HG03095 (cell line): ENCODE results near the gene LGR6.

Source experiments
- ATAC-seq: cut with Tn5 transposase; IDR thresholded peaks from one replicate; pipeline ENCODE4 v1.9.1; 2021; ENCODE audit warnings: moderate library complexity; ENCODE audit not compliant: unreplicated experiment

LGR6 gene

DNA sequence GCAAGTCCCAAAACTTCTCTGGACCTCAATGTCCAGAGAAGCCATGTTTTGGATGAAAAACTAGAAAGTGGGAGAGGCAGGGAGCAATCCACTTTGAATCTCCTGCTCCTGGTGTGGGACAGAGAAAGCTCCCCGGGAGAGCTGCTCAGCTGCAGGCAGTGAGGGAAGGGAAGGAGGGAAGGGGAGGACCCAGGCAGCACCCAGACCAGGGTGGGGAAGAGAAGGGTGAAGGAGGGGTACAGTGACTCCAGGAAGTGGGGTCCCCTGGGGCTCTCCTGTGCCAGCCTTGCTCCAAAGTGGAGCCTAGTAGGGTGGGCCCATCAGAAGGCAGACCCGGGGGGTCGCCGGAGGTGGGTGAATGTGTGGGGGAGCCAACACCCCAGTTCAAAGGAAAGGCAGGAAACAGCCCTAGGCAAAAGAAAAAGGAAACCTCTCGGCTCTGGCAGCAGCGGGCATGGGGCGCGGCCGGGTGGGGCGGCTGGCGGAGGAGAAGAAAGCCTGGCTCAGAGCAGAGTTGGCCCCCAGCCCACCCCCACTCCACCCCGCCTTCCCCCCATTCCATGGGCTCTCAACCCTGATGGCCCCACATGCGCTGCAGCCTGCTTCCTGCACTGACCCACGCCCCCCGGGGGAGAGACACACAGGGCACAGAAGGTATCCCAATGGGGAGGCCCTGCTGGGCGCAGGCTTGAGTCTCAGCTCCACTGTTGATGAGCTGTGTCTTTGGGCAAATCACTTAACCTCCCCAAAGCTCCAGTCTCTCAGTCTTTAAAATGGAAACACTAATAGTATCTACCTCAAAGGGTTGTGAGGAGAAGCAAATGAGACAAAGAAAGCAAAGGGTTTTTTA lies 5.7 kb downstream of the LGR6 start:
- no peak for ATAC-seq

DNA sequence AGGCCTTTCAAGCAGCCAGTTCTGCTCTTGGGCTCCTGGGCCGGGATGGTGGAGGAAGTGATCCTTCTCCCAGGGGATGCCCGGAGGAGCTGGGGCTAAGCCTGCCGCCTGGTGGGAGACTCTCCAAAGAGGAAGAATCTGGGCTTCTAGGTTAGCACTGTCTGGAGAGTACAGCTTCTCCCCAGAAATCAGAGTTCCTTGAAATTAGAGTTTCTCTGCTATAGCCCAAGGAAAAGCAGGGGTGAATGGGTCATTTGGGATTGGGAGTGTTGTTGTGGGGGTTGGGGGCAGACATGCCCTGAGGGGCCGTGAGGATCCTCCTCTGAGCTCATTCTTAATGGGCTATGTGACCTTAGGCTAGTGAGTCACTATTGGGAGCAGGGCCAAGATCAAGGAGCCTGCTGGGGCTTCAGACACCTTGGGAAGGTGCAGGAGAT lies 6.5 kb downstream of the LGR6 start:
- no peak for ATAC-seq

DNA sequence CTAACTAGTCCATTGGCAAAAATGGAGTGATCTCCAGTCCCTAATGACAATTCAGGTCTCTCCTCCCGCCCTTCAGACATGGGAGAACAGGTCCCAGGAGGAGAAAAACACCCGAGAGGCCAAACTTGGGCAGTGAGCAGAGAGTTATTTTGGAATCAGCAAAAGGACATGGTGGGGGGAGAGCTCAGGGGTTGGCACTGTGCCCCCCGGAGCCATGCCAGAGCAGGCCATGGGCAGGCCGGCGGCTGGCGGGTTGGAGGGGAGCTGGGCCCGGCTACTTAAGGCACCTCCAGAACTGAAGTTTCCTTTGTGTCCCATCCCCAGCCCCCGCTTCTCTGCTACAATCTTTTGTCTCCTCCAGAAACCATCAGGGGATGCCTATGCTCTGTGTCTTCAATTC lies 7.1 kb downstream of the LGR6 start:
- ATAC-seq: no peak

DNA sequence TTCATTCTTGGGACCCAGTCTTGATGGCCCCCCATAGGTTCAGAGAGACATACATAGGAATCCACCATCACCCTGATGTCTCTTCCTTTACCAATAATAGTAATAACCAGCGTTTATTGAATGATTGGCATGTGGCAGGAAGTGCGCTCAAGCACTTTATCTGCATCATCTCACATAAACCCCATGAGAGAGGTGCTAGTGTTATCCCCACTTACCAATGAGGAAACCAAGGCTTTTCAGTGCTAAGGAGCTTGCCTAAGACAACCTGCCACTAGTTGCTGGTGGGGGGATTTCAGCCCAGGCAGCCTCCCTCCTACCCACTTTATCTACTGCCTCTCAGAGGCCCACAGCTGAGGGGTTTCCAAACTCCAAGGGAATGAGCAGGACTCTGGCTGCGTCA lies 7.7 kb downstream of the LGR6 start:
- ATAC-seq: no peak

DNA sequence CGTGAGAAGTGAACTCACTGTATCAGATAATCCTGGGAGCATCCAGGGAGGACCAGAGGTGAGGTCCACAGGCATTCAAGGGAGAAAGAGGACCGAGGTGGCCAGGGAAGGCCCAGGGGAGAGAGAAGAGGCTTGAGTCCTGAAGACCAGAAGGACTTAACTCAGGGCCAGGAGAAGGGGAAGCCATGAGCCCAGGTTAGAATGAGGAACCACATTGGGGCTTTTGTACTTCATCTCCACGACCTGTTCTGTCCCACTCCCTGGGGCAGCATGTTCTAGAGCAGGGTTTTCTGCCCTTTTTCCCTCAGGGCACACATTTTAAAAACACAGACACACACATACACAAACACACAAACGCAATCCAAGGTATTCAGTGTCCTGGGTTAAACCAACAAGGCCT lies 8.4 kb downstream of the LGR6 start:
- no peak for ATAC-seq

DNA sequence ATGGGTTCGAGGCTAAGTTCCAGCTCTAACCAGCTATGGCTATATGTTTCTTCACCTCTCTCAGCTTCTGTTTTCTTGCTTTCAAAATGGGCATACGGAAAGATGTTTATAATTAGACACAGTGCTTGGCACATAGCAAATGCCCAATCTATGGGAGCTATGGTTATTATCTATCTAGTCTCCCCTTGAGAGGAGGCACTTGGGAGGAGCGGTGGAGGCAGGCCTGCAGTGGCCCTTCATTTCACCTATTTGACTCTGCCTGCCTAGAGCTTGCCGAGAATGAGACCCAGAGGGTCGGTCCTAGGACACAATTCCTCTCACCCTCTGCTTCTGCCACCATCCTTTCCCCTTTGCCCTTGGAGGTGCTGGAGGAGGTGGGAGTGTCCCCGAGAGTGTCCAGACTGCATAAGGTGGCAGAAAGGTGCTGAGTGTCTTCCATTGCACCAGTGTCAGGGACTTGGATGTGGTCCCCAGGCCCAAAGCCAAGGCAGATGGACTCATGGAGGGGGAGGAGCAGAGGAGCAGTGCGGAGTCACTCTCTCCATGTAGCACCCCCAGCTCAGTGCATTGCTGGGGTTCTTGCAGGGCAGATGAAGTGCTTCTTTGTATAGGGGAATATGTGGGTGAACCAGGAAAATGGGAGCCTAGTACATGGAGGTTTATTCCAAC lies 9.0 kb downstream of the LGR6 start:
- ATAC-seq: no peak

DNA sequence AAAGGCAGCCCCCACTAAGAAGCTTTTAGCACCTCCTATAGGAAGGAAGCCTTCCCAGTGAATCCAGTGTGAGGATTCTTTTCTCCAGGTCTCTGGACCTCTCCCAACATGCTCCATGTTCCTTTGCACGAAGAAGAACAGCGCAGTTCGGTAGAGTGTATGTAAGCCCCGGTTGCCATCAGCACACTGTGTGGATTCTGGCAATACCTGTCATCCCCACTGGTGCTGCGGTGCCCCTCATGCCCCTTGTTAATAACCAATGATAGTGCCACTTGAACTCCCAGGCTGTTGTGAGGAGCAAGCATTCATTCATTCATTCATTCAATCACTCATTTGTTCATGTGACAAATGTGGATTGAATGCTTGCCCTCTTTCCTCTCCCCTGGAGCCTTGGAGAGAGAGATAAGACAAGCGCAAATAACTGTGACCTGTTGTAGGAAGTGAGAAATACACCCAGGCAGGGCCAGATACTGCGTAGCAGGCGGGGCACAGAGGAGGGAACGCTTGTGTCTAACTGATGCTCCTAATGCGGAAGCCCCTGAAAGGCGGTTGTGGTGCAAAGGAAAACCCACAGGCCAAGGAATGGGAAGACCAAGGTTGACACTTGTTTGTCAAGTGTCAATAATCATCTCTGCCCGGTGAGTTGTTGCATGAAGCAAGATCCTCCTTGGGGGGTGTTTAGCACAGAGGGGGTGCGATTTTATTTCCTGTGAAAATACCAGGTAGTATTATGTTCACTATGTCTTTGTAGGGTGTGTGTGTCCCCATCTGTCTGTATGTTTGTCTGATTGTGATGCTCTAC lies 9.8 kb downstream of the LGR6 start:
- ATAC-seq: no peak

DNA sequence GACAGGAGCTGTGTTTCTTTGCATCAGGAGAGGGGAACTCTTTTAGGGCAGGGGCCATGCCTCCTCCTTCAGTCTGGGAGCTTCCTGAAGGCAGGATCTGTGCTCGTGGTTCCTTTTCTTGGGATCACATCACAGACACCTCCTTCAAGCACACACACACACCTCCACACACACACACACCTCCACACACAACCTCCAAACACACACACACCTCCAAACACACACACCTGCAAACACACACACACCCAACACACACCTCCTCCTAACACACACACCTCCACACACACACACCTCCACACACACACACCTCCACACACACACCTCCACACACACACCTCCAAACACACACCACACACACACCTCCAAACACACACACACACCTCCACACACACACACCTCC lies 10.5 kb downstream of the LGR6 start:
- no peak for ATAC-seq

DNA sequence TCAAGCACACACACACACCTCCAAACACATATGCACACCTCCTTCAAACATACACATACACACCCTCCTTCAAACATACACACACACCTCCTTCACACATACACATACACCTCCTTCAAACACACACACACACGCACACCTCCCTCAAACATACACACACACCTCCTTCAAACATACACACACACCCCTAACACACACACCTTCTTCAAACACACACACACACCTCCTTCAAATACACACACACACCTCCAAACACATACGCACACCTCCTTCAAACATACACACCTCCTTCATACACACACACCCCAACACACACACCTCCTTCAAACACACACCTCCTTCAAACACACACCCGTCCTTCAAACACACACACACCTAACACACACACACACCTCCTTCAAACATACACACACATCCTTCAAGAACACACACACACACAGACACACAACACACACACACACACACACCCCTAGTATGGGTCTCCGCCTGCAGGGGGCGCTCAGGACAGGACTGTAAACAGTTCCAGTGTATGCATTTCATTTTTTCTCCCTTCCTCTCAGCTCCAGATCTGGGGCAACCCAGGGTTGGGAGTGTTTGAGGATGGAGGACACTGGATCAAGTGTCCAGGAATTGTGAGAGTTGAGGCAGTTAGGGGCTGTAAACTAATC lies 12.1 kb downstream of the LGR6 start:
- ATAC-seq: no peak

DNA sequence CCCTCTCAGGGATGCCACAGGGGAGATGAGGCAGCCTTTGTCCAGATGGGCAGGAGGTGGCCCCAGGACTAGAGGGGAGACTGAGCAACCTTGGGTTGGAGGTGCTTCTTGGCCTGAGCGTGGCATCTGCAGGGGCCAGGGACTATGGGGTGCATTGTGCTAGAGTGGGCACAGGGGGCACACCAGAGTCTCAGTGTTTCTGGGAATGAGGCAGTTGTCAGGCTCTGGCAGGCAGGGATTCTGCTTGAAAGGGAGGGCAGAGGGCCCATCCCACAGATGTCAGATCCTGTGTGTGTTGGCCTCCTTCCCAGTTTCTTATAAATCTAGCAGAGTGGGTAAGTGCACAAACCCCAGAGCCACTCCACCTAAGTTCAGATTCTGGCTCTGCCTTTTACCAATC lies 13.7 kb downstream of the LGR6 start:
- no peak for ATAC-seq

DNA sequence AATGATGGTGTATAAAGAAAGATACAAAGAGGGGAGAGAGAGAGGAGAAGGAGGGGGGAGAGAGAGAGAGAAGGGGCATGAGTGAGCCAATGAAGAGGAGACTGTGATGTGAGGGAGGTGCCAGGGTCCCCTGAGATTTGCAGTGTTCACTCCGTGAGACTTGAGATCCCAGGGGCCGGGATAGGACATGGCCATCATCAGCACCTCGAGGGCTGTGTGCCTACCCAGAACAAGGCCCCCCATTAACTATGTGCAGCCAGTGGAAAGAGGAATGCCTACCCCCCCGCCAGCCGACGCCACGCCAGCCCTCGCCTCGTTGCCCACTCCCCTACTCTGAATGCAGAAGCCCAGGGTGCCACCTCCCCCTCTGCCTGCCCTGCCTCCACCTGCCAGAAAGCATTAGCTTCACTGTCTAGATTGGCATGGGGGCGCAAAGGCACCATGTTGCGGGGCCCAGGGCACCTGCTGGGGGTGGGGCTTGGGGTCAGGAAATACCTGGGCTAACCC lies 14.8 kb downstream of the LGR6 start:
- no peak for ATAC-seq

DNA sequence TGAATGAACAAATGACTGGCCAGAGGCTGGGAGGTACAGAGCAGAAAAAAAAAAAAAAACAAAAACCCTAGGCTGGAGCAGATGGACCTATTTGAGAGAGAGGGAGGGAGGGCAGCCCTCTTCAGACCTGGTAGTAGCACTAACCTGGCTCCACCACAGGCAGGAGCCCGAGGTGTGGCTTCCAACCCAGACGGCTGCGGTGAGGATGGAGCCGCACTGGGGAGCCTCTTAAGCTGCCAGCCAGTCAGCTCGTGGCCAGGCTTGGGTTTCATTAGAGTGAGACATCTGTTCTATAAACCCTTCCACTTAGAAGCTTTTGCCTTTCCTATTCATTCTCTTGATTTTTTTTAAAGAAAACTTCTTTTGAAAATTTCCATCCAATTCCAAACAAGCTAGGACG lies 16.8 kb downstream of the LGR6 start:
- no peak for ATAC-seq

DNA sequence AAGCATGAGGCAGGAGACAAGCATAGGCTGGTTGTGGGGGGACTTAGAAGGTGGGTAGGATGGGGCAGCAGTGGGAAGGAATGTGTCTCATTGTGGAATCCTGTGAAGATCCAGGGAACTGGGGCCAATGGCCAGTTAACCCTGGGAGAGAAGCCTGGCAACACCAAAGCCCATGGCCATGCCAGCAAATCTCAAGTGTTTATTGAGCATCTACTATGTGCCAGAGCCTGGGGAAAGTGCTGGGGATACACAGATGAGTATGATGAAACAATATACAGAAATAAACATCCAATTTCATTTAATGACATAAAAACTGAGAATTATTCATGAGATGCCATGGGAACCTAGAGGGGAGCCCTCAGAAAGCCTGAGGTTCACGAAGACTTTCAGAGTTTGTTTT lies 17.4 kb downstream of the LGR6 start:
- no peak for ATAC-seq

DNA sequence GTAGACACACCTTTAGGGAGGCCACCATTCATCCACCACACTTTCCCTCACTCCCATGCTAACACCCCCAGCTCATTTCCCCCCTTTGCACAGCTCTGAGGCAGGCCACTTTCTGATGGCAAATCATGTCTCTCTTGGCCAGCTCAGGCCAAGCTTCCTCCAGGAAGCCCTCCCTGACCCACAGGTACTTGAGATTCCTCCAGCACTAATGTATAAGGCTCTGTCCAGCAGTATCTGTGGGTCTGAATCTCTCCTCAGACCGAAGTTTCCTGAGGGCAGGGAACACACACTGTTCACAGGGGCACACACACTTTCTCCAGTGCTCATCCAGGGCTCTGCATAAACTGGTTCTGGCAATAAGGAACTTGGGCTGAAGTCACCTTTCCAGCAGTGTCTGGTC lies 19.2 kb downstream of the LGR6 start:
- no peak for ATAC-seq

DNA sequence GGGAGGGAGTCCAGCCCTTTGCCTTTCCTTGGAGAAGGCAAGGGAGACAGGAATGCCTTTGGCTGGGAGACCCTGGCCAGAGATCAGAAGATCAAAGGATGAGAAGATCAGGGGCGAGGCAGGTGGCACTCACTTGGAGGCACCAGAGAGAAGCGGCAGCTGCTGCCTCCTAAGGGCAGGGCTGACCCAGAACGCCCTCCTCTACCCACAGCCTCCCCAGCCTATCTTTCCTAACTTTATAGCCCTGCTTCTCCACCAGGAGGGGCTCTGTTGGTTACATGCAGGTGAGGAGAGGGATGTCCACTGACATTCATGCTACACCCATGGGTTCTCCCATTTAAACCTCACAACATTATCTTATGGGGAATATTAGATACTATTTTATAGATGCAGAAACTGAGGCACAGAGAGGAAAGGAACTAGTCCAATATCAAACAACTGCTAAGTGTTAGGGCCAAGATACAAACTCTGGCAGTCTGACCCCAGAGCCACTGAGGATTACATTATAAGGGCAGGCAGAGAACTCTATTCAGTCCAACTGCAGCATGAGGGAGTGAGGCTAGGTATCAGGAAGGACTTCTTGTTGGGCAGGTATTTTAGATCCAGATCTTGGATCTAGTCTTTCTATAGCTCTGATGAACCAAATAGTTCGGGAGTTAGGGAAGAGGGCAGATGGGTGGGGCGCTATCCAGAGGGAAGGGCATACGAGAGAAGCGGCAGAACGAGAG lies 19.9 kb downstream of the LGR6 start:
- ATAC-seq: no peak

DNA sequence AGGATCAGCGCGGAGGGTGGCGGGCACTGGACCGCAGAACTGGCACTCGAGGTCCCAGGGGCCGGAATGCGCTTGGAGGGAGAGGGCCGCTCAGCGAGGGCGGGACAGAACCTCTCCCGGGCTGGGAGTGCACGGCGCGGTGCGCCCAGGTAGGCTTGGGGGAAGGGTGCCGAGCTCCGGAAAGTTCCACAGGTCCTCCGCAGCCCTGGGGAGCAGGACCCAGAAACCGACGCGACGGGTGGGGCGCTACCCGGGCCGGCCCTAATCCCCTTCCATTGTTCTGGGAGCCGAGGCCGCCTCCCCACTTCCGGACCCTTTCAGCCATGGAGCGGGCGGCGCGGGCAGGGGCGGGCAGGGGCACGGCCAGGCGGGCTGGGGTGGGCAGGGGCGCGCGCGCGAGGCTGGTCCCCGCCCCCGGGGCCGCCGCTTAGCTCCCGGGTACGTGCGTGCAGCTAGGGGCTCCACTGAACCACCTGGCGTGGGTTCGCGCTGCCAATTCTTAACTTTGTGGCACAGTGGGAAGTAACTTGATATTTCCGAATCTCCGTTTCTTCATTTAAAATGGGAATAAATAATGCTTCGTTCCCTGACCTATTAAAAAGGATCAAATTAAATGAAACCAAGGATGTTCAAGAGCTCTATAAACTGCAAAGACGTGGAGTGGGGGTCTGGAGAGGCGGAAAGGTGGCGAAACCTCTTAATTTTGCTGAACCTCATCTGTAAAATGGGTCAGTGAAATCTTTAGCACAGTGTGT lies 20.7 kb downstream of the LGR6 start:
- no peak for ATAC-seq

DNA sequence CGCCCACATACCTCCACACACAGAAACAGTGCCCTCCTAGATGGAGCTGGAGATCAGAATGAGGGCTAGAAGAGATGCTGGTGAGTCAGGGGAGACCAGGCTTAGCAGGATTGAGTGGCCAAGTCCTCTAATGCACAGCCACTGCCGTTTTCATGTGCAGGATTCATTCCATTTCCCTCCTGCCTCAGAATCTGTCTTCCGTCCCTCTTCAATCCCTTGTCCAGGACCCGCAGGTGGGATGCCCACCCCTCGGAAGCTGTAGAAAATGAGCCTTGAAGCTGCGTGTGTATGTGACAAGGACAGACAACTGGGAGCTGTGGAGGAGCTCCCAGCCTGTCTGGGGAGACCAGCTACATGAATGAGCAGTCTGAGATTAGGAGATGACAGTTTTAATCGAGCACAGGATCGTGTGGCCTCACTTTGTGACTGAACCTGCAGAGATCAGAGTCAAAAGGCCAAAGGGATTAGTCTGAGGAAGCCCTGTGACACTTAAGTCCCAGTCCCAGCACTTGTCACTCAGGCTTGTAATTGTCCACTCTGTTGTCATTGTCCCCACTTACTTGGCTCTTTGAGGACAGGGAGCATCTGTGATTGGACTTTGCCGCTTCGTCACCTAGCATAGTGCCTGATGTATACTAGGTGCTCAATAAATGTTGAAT lies 22.0 kb downstream of the LGR6 start:
- ATAC-seq: no peak

DNA sequence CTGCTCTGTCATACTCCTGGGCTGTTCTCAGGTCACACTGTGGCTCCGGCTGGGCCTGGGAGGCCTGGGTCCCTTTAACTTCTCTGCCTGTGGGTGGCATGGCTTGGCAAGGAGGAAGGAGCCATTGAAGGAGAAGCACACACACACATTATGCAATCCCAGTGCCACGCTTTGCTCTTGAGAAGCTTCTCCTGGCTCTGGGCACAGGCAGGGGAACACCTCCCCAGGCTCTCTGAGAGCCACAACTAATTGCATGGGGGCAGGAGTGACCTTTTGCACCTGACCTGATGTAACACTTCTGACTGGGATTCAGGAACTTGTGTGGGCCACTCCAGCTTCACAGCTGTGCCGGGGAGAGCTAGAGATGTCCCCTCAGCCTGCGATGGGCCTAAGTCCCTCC lies 23.1 kb downstream of the LGR6 start:
- ATAC-seq: no peak

DNA sequence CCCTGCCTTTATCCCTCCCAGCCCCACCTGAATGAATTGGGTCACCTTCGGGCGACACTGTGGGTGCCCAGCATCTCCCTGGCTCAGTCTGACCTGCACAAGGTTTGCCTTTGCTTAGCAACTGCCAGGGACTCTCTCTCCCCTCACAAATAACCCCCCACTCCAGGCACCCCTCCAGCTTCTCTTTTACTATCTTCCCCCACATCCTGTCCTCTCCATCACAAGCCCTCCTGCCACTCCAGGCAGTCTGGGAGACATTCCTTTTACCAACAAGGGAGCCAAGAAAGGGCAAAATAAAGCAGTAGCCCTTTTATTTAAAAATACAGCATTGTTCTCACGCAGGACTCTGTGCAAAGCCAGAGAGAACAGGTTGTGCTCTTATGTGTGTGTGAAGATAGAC lies 23.9 kb downstream of the LGR6 start:
- no peak for ATAC-seq
